Neural progenitor cell (in vitro differentiated cells): ENCODE data around the gene RGS9. TPM values are rescaled to one million over a fixed set of nuclear protein-coding genes. Genes with fewer than 3 reads are reported as not detected.
"Not testable (repeated sequence)": the region's sequence is repeated elsewhere in the genome, so short reads cannot be mapped to it uniquely, and the experiment has no call there.

Experiments used
- DNase-seq: peaks from one replicate; pipeline ENCODE4 v3.0.0-alpha.2; 2016; ENCODE audit warnings: low spot score
- H2AFZ ChIP-seq: fragments of 200-600 bp; sonication (generic); replicated peaks from 2 replicates; pipeline ENCODE4 v1.6.1; 2016; ENCODE audit warnings: antibody characterized with exemption
- H3F3A ChIP-seq: fragments of 200-600 bp; sonication (generic); 2 replicates; pipeline ENCODE4 v1.6.1; 2016; ENCODE audit warnings: antibody characterized with exemption, low read depth
- H3K27ac ChIP-seq: fragments of 200-600 bp; sonication (generic); 2 replicates; pipeline ENCODE4 v1.5.1; 2016; ENCODE audit warnings: mild to moderate bottlenecking
- H3K27me3 ChIP-seq: fragments of 200-600 bp; sonication (generic); 2 replicates; pipeline ENCODE4 v1.6.1; 2016; ENCODE audit warnings: mild to moderate bottlenecking, moderate library complexity
- H3K36me3 ChIP-seq: fragments of 200-600 bp; sonication (generic); 2 replicates; pipeline ENCODE4 v1.5.1; 2016
- H3K4me1 ChIP-seq: fragments of 200-600 bp; sonication (generic); 2 replicates; pipeline ENCODE4 v1.6.1; 2016; ENCODE audit warnings: mixed run types
- H3K4me2 ChIP-seq: fragments of 200-600 bp; sonication (generic); 2 replicates; pipeline ENCODE4 v1.6.1; 2016
- H3K4me3 ChIP-seq: fragments of 200-600 bp; sonication (generic); 2 replicates; pipeline ENCODE4 v1.5.1; 2016
- H3K79me2 ChIP-seq: fragments of 200-600 bp; sonication (generic); 2 replicates; pipeline ENCODE4 v1.6.1; 2016; ENCODE audit warnings: low read depth
- H3K9ac ChIP-seq: fragments of 200-600 bp; sonication (generic); 2 replicates; pipeline ENCODE4 v1.6.1; 2016
- H3K9me3 ChIP-seq: fragments of 200-600 bp; sonication (generic); 2 replicates; pipeline ENCODE4 v1.5.1; 2016; ENCODE audit warnings: low read depth
- H4K20me1 ChIP-seq: fragments of 200-600 bp; sonication (generic); 2 replicates; pipeline ENCODE4 v1.6.1; 2016; ENCODE audit warnings: low read depth
- H3K27ac Mint-ChIP-seq: 3 replicates; pipeline ENCODE4 v1.8.0; 2021; ENCODE audit warnings: mixed read lengths
- H3K27me3 Mint-ChIP-seq: 2 replicates; pipeline ENCODE4 v1.8.0; 2022; ENCODE audit warnings: low read depth, mild to moderate bottlenecking, inconsistent platforms, moderate library complexity, mixed read lengths; ENCODE audit not compliant: insufficient read depth
- H3K36me3 Mint-ChIP-seq: 3 replicates; pipeline ENCODE4 v1.8.0; 2021; ENCODE audit warnings: mixed read lengths
- H3K4me1 Mint-ChIP-seq: 3 replicates; pipeline ENCODE4 v1.8.0; 2021; ENCODE audit warnings: mixed read lengths
- H3K4me3 Mint-ChIP-seq: 3 replicates; pipeline ENCODE4 v1.8.0; 2021; ENCODE audit warnings: mild to moderate bottlenecking, moderate library complexity, mixed read lengths
- H3K9me3 Mint-ChIP-seq: 3 replicates; pipeline ENCODE4 v1.8.0; 2020; ENCODE audit warnings: mixed read lengths
- EZH2 ChIP-seq: fragments of 200-600 bp; sonication (generic); IDR thresholded peaks from 2 replicates; pipeline ENCODE4 v1.6.1; 2017; ENCODE audit warnings: antibody characterized with exemption, mild to moderate bottlenecking, moderate library complexity
- EZH2phosphoT487 ChIP-seq: fragments of 200-600 bp; sonication (generic); IDR thresholded peaks from 2 replicates; pipeline ENCODE4 v1.6.1; 2017; ENCODE audit warnings: antibody characterized with exemption
- total RNA-seq: library from RNA; depleted of rRNA; stranded (reverse); fragments of >200 nt; gene quantifications from 2 replicates; pipeline ENCODE4 v1.2.3, GENCODE V29; 2015; ENCODE audit warnings: low replicate concordance
- TF ChIP-seq, protein P1 (sequence below): fragments of 200-600 bp; sonication (generic); IDR thresholded peaks from 2 replicates; pipeline ENCODE4 v1.5.1; 2017; ENCODE audit warnings: antibody characterized with exemption, mild to moderate bottlenecking

The RGS9 gene
- total RNA-seq, 1 donor from 2014 or later: 7.9 TPM

DNA sequence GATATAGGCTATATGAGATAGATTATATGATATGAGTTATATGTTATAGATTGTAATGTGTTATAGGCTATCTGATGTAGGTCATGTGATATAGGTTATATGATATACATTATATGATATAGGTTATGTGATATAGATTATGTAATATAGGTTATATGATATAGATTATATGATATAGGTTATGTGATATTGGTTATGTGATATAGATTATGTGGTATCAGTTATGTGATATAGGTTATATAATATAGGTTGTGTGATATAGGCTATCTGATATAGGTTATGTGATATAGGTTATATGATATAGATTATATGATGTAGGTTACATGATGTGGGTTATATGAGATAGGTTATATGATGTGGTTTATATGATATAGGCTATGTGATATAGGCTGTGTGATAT is 68.5 kb downstream of the RGS9 start:
- Histone ChIP-seq H3K9ac (no peak overlapping the region), H3K4me2 (no peak overlapping the region), H3F3A (peaks cover 19% of the 10 kb centered on the region), H3K4me1 (peaks cover 23% of the 10 kb centered on the region), H3K9me3 (no peaks in the 10 kb centered on the region), H3K36me3 (no peaks in the 10 kb centered on the region), H3K27ac (no peak overlapping the region), H3K27me3 (no peaks in the 10 kb centered on the region), H3K79me2 (no peaks in the 10 kb centered on the region), H4K20me1 (no peaks in the 10 kb centered on the region), H2AFZ (no peak overlapping the region), H3K4me3 (no peak overlapping the region)
- Mint-ChIP-seq H3K4me1 (peaks cover 25% of the 10 kb centered on the region), H3K27ac (no peak overlapping the region), H3K36me3 (no peaks in the 10 kb centered on the region), H3K27me3 (peaks cover 2% of the 10 kb centered on the region), H3K9me3 (no peaks in the 10 kb centered on the region), H3K4me3 (no peak overlapping the region)
- TF ChIP-seq, protein P1, sequence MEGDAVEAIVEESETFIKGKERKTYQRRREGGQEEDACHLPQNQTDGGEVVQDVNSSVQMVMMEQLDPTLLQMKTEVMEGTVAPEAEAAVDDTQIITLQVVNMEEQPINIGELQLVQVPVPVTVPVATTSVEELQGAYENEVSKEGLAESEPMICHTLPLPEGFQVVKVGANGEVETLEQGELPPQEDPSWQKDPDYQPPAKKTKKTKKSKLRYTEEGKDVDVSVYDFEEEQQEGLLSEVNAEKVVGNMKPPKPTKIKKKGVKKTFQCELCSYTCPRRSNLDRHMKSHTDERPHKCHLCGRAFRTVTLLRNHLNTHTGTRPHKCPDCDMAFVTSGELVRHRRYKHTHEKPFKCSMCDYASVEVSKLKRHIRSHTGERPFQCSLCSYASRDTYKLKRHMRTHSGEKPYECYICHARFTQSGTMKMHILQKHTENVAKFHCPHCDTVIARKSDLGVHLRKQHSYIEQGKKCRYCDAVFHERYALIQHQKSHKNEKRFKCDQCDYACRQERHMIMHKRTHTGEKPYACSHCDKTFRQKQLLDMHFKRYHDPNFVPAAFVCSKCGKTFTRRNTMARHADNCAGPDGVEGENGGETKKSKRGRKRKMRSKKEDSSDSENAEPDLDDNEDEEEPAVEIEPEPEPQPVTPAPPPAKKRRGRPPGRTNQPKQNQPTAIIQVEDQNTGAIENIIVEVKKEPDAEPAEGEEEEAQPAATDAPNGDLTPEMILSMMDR: no peak
- TF ChIP-seq EZH2phosphoT487 (no peak), EZH2 (no peak)
- DNase-seq: no peak

DNA sequence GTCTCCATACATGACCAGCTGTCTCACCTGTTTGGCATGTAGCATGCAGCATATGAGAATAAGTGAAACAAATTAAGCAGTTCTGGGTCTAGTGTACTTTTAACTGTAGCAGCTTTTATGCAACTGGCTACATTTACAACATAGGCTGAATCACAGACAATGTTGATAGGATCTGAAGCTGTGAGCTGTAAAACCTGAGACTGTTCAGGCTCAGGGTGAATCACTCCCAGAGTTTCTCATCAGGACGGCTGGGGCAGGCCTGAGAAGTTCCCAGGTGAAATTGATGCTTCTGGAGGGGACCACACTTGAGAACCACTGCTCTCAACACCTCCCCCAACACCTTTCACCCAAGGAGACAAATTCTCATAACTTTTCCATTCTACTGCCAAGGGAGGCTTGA is 70.3 kb downstream of the RGS9 start:
- not testable (repeated sequence) for H3K4me3 ChIP-seq, H4K20me1 ChIP-seq, H3K27ac Mint-ChIP-seq, H3K9ac ChIP-seq, H3K27me3 ChIP-seq, H3K4me3 Mint-ChIP-seq, H3K79me2 ChIP-seq, DNase-seq, H3K9me3 Mint-ChIP-seq, H3K27me3 Mint-ChIP-seq, H3K27ac ChIP-seq, H3K36me3 Mint-ChIP-seq, H3K9me3 ChIP-seq, H2AFZ ChIP-seq, H3K36me3 ChIP-seq, H3K4me1 Mint-ChIP-seq, H3K4me2 ChIP-seq
- H3F3A ChIP-seq: peaks cover 19% of the 10 kb centered on the region
- H3K4me1 ChIP-seq: peaks cover 23% of the 10 kb centered on the region

DNA sequence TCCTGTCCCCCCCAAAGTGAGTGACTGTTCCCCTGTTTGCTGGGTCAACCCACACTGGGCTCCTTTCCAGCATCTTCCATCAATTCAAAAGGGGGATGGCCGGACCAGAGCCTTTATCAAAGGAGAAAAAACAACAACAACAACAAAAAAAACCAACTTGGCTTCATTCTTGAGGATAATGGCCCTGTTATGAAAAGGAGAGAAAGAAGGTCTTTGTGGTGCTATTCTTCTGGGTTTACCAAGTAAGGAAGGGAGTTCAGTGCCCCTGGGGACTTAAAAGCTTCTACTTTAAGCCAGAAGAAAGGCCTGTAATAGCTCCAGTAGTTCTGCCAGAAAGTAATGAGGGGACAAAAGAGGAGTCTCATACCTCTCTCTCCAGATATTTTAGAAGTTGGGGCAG is 71.5 kb downstream of the RGS9 start:
- Mint-ChIP-seq H3K4me3 (no peak overlapping the region), H3K27me3 (no peaks in the 10 kb centered on the region), H3K27ac (no peak overlapping the region), H3K4me1 (peaks cover 7% of the 10 kb centered on the region), H3K36me3 (no peaks in the 10 kb centered on the region), H3K9me3 (no peaks in the 10 kb centered on the region)
- H3K9me3 ChIP-seq: no peaks in the 10 kb centered on the region
- TF ChIP-seq, protein P1: no peak
- no peak for TF ChIP-seq EZH2
- TF ChIP-seq EZH2phosphoT487: no peak
- H3K4me2 ChIP-seq: peak overlapping the region; percentile 20
- no peaks in the 10 kb centered on the region for H4K20me1 ChIP-seq
- H3K4me3 ChIP-seq: no peak overlapping the region
- H3K4me1 ChIP-seq: peaks cover 23% of the 10 kb centered on the region
- H3F3A ChIP-seq: peaks cover 19% of the 10 kb centered on the region
- H3K9ac ChIP-seq: no peak overlapping the region
- no peak overlapping the region for H2AFZ ChIP-seq
- peak; percentile 45 for DNase-seq
- no peak overlapping the region for H3K27ac ChIP-seq
- H3K27me3 ChIP-seq: no peaks in the 10 kb centered on the region
- no peaks in the 10 kb centered on the region for H3K79me2 ChIP-seq
- no peaks in the 10 kb centered on the region for H3K36me3 ChIP-seq

DNA sequence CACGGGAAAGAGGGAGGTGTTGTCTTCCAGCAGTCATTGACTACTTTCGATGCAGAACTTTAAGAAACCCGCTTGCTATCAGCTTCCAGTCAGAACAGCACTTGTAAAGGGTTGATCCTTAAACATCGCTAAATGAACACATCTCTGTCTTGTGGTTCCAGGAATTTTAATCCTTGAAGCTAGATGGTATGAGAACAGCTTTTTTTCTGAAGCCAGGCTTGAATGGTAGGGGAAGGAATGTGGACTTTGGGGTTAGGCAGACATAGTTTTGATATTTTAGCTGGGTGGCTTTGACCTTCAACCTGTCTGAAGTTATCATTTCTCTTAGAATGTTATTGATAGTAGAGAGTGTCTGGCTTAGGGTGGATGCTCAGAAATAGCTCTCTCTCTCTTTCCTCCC is 81.1 kb downstream of the RGS9 start:
- H3K9me3 Mint-ChIP-seq: no peaks in the 10 kb centered on the region

More for the DNA sequence above, 81.1 kb downstream of the RGS9 start:
- no peaks in the 10 kb centered on the region for H3K36me3 Mint-ChIP-seq
- Histone ChIP-seq H3K4me2 (no peak overlapping the region), H4K20me1 (no peaks in the 10 kb centered on the region), H3K9ac (no peak overlapping the region), H3K36me3 (no peaks in the 10 kb centered on the region), H3K4me3 (no peak overlapping the region), H2AFZ (no peak overlapping the region), H3K79me2 (no peaks in the 10 kb centered on the region), H3K27ac (no peak overlapping the region), H3K4me1 (no peaks in the 10 kb centered on the region), H3F3A (no peaks in the 10 kb centered on the region), H3K9me3 (no peaks in the 10 kb centered on the region), H3K27me3 (no peaks in the 10 kb centered on the region)
- H3K27me3 Mint-ChIP-seq: no peaks in the 10 kb centered on the region
- no peak for TF ChIP-seq EZH2phosphoT487
- TF ChIP-seq, protein P1: no peak
- TF ChIP-seq EZH2: no peak
- H3K4me1 Mint-ChIP-seq: peaks cover 5% of the 10 kb centered on the region
- H3K27ac Mint-ChIP-seq: no peak overlapping the region
- H3K4me3 Mint-ChIP-seq: no peak overlapping the region
- no peak for DNase-seq
